ENCODE data around the gene TRIM56.
A peak's percentile ranks its signal among the peaks of the same experiment; 100 is the strongest.

TRIM56 gene

DNA sequence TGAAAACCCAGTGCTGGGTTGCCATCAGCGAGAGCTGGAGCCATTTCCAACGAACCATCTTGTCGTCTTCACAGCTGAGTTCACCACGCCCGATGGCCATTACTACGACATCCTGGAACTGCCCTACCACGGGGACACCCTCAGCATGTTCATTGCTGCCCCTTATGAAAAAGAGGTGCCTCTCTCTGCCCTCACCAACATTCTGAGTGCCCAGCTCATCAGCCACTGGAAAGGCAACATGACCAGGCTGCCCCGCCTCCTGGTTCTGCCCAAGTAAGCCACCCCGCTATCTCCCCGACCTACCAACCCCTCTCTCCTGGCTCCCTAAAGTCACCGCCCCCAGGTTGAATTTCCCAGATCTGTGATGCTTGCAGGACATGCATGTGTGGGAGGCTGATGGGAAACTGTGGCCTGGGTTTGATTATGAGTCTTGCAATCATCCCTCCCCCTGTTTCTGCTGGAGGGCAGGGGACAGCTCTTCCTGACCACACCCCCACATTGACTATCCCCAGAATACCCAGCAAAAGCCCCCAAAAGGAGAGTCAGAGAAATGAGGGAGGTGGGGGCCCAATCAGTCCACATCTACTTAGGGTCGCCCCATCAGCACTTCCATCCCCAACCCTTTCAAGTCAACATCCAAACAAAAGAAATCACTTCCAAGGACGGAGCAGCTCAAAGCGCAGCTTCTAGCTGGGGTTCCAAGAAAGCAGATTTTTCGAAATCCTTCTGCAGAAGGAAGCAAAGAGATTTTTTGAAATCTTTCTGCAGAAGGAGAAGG lies 48.5 kb downstream of the TRIM56 start:
- DNase-seq = no peak

DNA sequence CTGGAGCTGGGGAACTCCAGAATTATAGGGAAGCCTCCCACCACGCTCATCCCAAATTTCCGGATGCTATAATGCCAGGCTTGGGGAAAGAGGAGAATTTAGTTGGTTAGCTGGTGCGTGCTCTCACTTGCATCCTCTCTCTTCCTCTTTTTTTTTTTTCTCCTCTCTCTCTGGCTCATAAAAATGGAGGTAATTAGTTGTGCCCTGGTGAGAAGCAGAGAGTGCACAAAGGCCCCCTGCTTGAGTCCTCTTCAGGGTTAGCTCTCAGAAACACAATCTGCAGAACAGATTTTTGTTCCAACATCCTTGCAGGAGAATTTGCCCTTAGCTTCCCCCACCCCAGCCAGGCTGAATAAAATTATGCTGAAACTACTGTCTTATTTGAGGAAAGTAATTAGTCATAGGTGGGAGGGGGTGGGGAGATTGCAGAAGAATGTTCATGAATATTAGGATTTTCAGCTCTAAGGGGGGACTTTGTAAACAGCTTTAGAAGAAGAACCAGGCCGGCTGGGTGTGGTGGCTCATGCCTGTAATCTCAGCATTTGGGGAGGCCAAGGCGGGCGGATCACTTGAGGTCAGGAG lies 49.2 kb downstream of the TRIM56 start:
- no peak for DNase-seq

DNA sequence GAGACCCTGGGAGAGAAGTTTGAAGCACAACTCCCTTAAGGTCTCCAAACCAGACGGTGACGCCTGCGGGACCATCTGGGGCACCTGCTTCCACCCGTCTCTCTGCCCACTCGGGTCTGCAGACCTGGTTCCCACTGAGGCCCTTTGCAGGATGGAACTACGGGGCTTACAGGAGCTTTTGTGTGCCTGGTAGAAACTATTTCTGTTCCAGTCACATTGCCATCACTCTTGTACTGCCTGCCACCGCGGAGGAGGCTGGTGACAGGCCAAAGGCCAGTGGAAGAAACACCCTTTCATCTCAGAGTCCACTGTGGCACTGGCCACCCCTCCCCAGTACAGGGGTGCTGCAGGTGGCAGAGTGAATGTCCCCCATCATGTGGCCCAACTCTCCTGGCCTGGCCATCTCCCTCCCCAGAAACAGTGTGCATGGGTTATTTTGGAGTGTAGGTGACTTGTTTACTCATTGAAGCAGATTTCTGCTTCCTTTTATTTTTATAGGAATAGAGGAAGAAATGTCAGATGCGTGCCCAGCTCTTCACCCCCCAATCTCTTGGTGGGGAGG lies 52.5 kb downstream of the TRIM56 start:
- DNase-seq = no peak

DNA sequence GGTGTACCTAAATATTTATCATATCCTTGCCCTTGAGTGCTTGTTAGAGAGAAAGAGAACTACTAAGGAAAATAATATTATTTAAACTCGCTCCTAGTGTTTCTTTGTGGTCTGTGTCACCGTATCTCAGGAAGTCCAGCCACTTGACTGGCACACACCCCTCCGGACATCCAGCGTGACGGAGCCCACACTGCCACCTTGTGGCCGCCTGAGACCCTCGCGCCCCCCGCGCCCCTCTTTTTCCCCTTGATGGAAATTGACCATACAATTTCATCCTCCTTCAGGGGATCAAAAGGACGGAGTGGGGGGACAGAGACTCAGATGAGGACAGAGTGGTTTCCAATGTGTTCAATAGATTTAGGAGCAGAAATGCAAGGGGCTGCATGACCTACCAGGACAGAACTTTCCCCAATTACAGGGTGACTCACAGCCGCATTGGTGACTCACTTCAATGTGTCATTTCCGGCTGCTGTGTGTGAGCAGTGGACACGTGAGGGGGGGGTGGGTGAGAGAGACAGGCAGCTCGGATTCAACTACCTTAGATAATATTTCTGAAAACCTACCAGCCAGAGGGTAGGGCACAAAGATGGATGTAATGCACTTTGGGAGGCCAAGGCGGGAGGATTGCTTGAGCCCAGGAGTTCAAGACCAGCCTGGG lies 53.1 kb downstream of the TRIM56 start:
- peak; percentile 44 for DNase-seq

DNA sequence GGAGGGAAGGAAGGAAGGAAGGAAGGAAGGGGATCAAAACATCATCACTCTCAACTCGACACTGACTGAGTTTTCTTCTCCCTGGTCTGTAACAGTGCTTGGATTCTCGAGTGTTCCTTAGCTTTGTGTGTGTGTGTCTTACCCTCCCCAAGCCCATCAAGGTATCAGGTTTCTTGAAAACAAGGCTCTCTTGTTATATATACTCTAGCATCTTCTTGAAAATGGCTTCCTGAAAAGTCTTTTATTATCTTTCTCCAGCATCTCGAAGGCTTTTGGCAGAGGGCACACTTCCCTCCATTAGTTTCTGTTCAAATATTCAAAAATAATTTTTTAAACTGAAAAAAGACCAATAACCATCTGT lies 55.0 kb downstream of the TRIM56 start:
- no peak for DNase-seq

DNA sequence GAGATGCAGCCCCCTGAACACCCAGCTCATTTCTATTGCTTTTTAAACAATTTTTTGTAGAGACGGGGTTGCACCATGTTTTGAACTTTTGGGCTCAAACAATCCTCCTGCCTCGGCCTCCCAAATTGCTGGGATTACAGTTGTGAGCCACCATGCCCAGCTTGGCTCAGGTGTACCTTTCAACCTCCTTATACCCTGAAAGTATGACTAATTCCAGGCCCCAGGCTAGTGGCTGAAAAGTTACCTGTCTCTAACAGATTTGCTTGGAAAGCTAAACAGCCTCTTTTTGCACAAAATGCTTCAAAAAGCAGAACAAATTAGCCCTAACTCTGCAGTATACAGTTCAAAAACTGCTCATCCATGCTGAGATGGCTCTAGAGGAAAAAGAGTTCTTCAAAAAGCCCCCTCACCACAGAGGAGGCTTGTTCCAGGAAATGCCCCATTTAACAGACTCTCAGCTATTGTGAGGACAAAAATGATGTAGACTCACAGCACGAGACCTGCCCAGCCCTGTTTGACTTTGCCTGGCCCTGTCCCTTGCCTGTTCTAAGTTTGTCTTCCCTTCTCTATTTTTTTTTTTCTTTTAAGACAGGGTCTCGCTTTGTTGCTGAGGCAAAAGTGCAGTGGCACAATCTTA lies 55.6 kb downstream of the TRIM56 start:
- no peak for DNase-seq
